ENCODE data around the gene SLC11A2. TPM values are rescaled to one million over a fixed set of nuclear protein-coding genes. Genes with fewer than 3 reads are reported as not detected.
"Not testable (repeated sequence)": the region's sequence is repeated elsewhere in the genome, so short reads cannot be mapped to it uniquely, and the experiment has no call there.

The SLC11A2 gene
- total and polyA plus RNA-seq, 12 donors: 21.7 to 82.2 (median 49.7) TPM

GRCh38 chr12:51021694-51022093 is 4.5 kb downstream of the SLC11A2 start:
- WGBS, 4 donors: 18 to 48% (median 38%) methylated on average over 1 of the region's 1 CpG
- Histone ChIP-seq H3K27me3 (no peaks in the 10 kb centered on the region), H3K9me3 (replicated peaks in 1 of 3) (no peaks in the 10 kb centered on the region), H3K36me3 (replicated peaks in 1 of 2) (no peaks in the 10 kb centered on the region), H3K4me3 (no peak overlapping the region), H3K4me1 (replicated peaks in 1 of 2) (peaks cover 15 to 44% of the 10 kb centered on the region in 2 donors), H3K27ac (peak overlapping the region in 1 of 5 donors; percentile 26)
- intact Hi-C loops (cut with DNase I): no loop called here
- TF ChIP-seq CTCF (IDR thresholded peaks at IDR 0.05) (no peak), POLR2A (IDR thresholded peaks at IDR 0.05) (no peak)
- DNase-seq: no peak

- intact Hi-C loops (cut with DNase I): no loop called here
- Histone ChIP-seq H3K27ac (no peak overlapping the region), H3K27me3 (no peaks in the 10 kb centered on the region), H3K4me1 (replicated peaks in 1 of 2) (peaks cover 15 to 44% of the 10 kb centered on the region in 2 donors), H3K9me3 (replicated peaks in 1 of 3) (no peaks in the 10 kb centered on the region), H3K4me3 (no peak overlapping the region), H3K36me3 (replicated peaks in 1 of 2) (no peaks in the 10 kb centered on the region)
- DNase-seq: no peak
- no peak for TF ChIP-seq POLR2A (IDR thresholded peaks at IDR 0.05)
- WGBS, 4 donors: 86 to 93% (median 89%) methylated on average over 7 of the region's 7 CpGs
These were observed 5.6 kb downstream of the SLC11A2 start for GRCh38 chr12:51020448-51021182.

GRCh38 chr12:51019927-51020326 is 6.3 kb downstream of the SLC11A2 start:
- 82 to 87% (median 84%) methylated on average over 2 of the region's 2 CpGs for WGBS, 4 donors
- intact Hi-C loops (cut with DNase I): no loop called here
- no peak overlapping the region for H3K27ac ChIP-seq

GRCh38 chr12:51018956-51019355 is 7.2 kb downstream of the SLC11A2 start:
- Histone ChIP-seq H3K9me3 (replicated peaks in 1 of 3) (no peaks in the 10 kb centered on the region), H3K36me3 (replicated peaks in 1 of 2) (no peaks in the 10 kb centered on the region), H3K4me3 (no peak overlapping the region), H3K4me1 (replicated peaks in 1 of 2) (peaks cover 13 to 44% of the 10 kb centered on the region in 2 donors), H3K27ac (no peak overlapping the region), H3K27me3 (no peaks in the 10 kb centered on the region)
- intact Hi-C loops (cut with DNase I): no loop called here
- TF ChIP-seq CTCF (IDR thresholded peaks at IDR 0.05) (no peak), POLR2A (IDR thresholded peaks at IDR 0.05) (no peak)
- DNase-seq: no peak
- 94 to 97% (median 96%) methylated on average over 2 of the region's 2 CpGs for WGBS, 4 donors

More at GRCh38 chr12:51019927-51020326, 6.3 kb downstream of the SLC11A2 start:
- no peaks in the 10 kb centered on the region for H3K36me3 ChIP-seq (replicated peaks in 1 of 2)
- TF ChIP-seq CTCF (IDR thresholded peaks at IDR 0.05): no peak
- no peak for TF ChIP-seq POLR2A (IDR thresholded peaks at IDR 0.05)
- H3K27me3 ChIP-seq: no peaks in the 10 kb centered on the region
- H3K4me3 ChIP-seq: no peak overlapping the region
- no peaks in the 10 kb centered on the region for H3K9me3 ChIP-seq (replicated peaks in 1 of 3)
- H3K4me1 ChIP-seq (replicated peaks in 1 of 2): peaks cover 15 to 44% of the 10 kb centered on the region in 2 donors
- DNase-seq: no peak

GRCh38 chr12:51017452-51017851 is 8.7 kb downstream of the SLC11A2 start:
- Histone ChIP-seq H3K36me3 (replicated peaks in 1 of 2) (no peaks in the 10 kb centered on the region), H3K9me3 (replicated peaks in 1 of 3) (no peaks in the 10 kb centered on the region), H3K27me3 (no peaks in the 10 kb centered on the region), H3K4me3 (no peak overlapping the region), H3K27ac (no peak overlapping the region), H3K4me1 (replicated peaks in 1 of 2) (peaks cover 18 to 44% of the 10 kb centered on the region in 2 donors)
- intact Hi-C loops (cut with DNase I): no loop called here
- TF ChIP-seq POLR2A (IDR thresholded peaks at IDR 0.05): no peak
- TF ChIP-seq CTCF (IDR thresholded peaks at IDR 0.05): no peak
- no peak for DNase-seq

GRCh38 chr12:51014467-51014866 is 11.7 kb downstream of the SLC11A2 start:
- intact Hi-C loops (cut with DNase I): not testable (repeated sequence)

More at GRCh38 chr12:51014467-51014866, 11.7 kb downstream of the SLC11A2 start:
- WGBS, 4 donors: 88 to 94% (median 91%) methylated on average over 9 of the region's 9 CpGs
- H3K4me3 ChIP-seq; H3K36me3 ChIP-seq (replicated peaks in 1 of 2); H3K9me3 ChIP-seq (replicated peaks in 1 of 3); H3K27me3 ChIP-seq: not testable (repeated sequence)
- DNase-seq: peak in 1 of 7 donors; percentile 47
- peaks cover 24 to 47% of the 10 kb centered on the region in 2 donors for H3K4me1 ChIP-seq (replicated peaks in 1 of 2)
- peak overlapping the region in 1 of 5 donors; percentile 70 for H3K27ac ChIP-seq
